BLaER1 (cell line): Measurements from ENCODE around the gene NUDT11.

Experiments used
- H3K27ac ChIP-seq: shearing (Covaris generic); formaldehyde crosslinking; 2 replicates; pipeline ENCODE4 v1.8.1; 2022
- H3K27me3 ChIP-seq: shearing (Covaris generic); formaldehyde crosslinking; 2 replicates; pipeline ENCODE4 v1.8.1; 2022
- H3K36me3 ChIP-seq: shearing (Covaris generic); formaldehyde crosslinking; 2 replicates; pipeline ENCODE4 v1.8.1; 2022
- H3K4me1 ChIP-seq: shearing (Covaris generic); formaldehyde crosslinking; 2 replicates; pipeline ENCODE4 v1.8.1; 2022
- H3K4me2 ChIP-seq: shearing (Covaris generic); formaldehyde crosslinking; 2 replicates; pipeline ENCODE4 v1.8.1; 2022
- H3K4me3 ChIP-seq: shearing (Covaris generic); formaldehyde crosslinking; 2 replicates; pipeline ENCODE4 v1.8.1; 2022
- H3K9ac ChIP-seq: shearing (Covaris generic); formaldehyde crosslinking; 2 replicates; pipeline ENCODE4 v1.8.1; 2022
- H3K9me3 ChIP-seq: shearing (Covaris generic); formaldehyde crosslinking; 2 replicates; pipeline ENCODE4 v1.8.1; 2022
- H4K20me1 ChIP-seq: shearing (Covaris generic); formaldehyde crosslinking; 2 replicates; pipeline ENCODE4 v1.8.1; 2022
- Cebpa-rat ChIP-seq: shearing (Covaris generic); IDR thresholded peaks from 2 replicates; pipeline ENCODE4 v1.8.1; 2022

NUDT11 gene

GRCh38 chrX:51463322-51463721 is 33.1 kb downstream of the NUDT11 start:
- H3K27me3 ChIP-seq, result peaks cover 65% of the 10 kb centered on the region
- no peaks in the 10 kb centered on the region for H3K4me1 ChIP-seq
- no peaks in the 10 kb centered on the region for H3K36me3 ChIP-seq
- H3K9ac ChIP-seq, result no peak overlapping the region
- H3K4me3 ChIP-seq, result no peak overlapping the region
- H3K27ac ChIP-seq, result no peak overlapping the region
- peaks cover 5% of the 10 kb centered on the region; the same call in 1 of the 2 replicates for H4K20me1 ChIP-seq
- TF ChIP-seq Cebpa-rat, result no peak
- no peak overlapping the region for H3K4me2 ChIP-seq
- H3K9me3 ChIP-seq, result no peaks in the 10 kb centered on the region

- no peak overlapping the region for H3K4me3 ChIP-seq
- H3K9ac ChIP-seq, result no peak overlapping the region
- H3K4me2 ChIP-seq, result no peak overlapping the region
- H3K27me3 ChIP-seq, result peaks cover 71% of the 10 kb centered on the region
- H4K20me1 ChIP-seq, result peaks cover 24% of the 10 kb centered on the region
- no peaks in the 10 kb centered on the region for H3K9me3 ChIP-seq
- no peaks in the 10 kb centered on the region for H3K36me3 ChIP-seq
- H3K4me1 ChIP-seq, result no peaks in the 10 kb centered on the region
- no peak for TF ChIP-seq Cebpa-rat
- H3K27ac ChIP-seq, result no peak overlapping the region
These were observed 35.0 kb downstream of the NUDT11 start for GRCh38 chrX:51461053-51462044.

GRCh38 chrX:51459125-51459524 is 37.3 kb downstream of the NUDT11 start:
- Histone ChIP-seq H3K9ac (no peak overlapping the region), H4K20me1 (peaks cover 24% of the 10 kb centered on the region), H3K4me3 (no peak overlapping the region), H3K27me3 (peaks cover 69% of the 10 kb centered on the region), H3K9me3 (no peaks in the 10 kb centered on the region), H3K27ac (no peak overlapping the region), H3K4me1 (no peaks in the 10 kb centered on the region), H3K36me3 (no peaks in the 10 kb centered on the region), H3K4me2 (no peak overlapping the region)
- TF ChIP-seq Cebpa-rat, result no peak

- H3K36me3 ChIP-seq, result no peaks in the 10 kb centered on the region
- H4K20me1 ChIP-seq, result peaks cover 24% of the 10 kb centered on the region
- H3K27me3 ChIP-seq, result peaks cover 59% of the 10 kb centered on the region
- no peak overlapping the region for H3K4me3 ChIP-seq
- no peak overlapping the region for H3K4me2 ChIP-seq
- H3K9me3 ChIP-seq, result no peaks in the 10 kb centered on the region
- no peaks in the 10 kb centered on the region for H3K4me1 ChIP-seq
- no peak overlapping the region for H3K9ac ChIP-seq
- no peak for TF ChIP-seq Cebpa-rat
- no peak overlapping the region for H3K27ac ChIP-seq
These were observed 39.6 kb downstream of the NUDT11 start for GRCh38 chrX:51456814-51457213.

- Histone ChIP-seq H3K36me3 (no peaks in the 10 kb centered on the region), H3K4me3 (no peak overlapping the region), H4K20me1 (peaks cover 24% of the 10 kb centered on the region), H3K9me3 (no peaks in the 10 kb centered on the region), H3K9ac (no peak overlapping the region), H3K4me2 (no peak overlapping the region), H3K4me1 (no peaks in the 10 kb centered on the region), H3K27me3 (peaks cover 59% of the 10 kb centered on the region), H3K27ac (no peak overlapping the region)
- TF ChIP-seq Cebpa-rat, result no peak
These were observed 40.1 kb downstream of the NUDT11 start for GRCh38 chrX:51456246-51456645.

GRCh38 chrX:51440365-51440764 is 56.0 kb downstream of the NUDT11 start:
- Histone ChIP-seq H4K20me1 (0 out of 2 replicates have a peak, but pooled peaks cover 8% of the 10 kb centered on the region), H3K4me2 (no peak overlapping the region), H3K4me3 (no peak overlapping the region), H3K9me3 (0 out of 2 replicates have a peak, but pooled peaks cover 4% of the 10 kb centered on the region), H3K27ac (no peak overlapping the region), H3K36me3 (no peaks in the 10 kb centered on the region), H3K4me1 (no peaks in the 10 kb centered on the region), H3K27me3 (peaks cover 66% of the 10 kb centered on the region), H3K9ac (no peak overlapping the region)
- no peak for TF ChIP-seq Cebpa-rat
